Central memory CD8-positive, alpha-beta T cell (primary cell): ENCODE results near the gene MAP3K19.
"Not testable (repeated sequence)": the region's sequence is repeated elsewhere in the genome, so short reads cannot be mapped to it uniquely, and the experiment has no call there.

Source experiments
- ATAC-seq: fragments of 150-1000 bp; cut with Tn5 transposase; replicated peaks from 2 replicates; pipeline ENCODE4 v1.10.0; 2022; ENCODE audit warnings: mild to moderate bottlenecking, moderate FRiP score, moderate number of reproducible peaks; ENCODE audit not compliant: poor library complexity, severe bottlenecking; ENCODE audit errors: extremely low read depth
- DNase-seq, 2 donors: peaks; one replicate each; pipeline ENCODE4 v3.0.0; 2021; ENCODE audit warnings: low spot score in 2 of 2
- H3K27ac Mint-ChIP-seq: one replicate; pipeline ENCODE4 v1.8.0; 2022; ENCODE audit warnings: low read depth, mild to moderate bottlenecking, moderate library complexity, mixed read lengths
- H3K27me3 Mint-ChIP-seq: one replicate; pipeline ENCODE4 v1.8.0; 2022; ENCODE audit warnings: mixed read lengths
- H3K36me3 Mint-ChIP-seq: one replicate; pipeline ENCODE4 v1.8.0; 2022; ENCODE audit warnings: mild to moderate bottlenecking, moderate library complexity, mixed read lengths; ENCODE audit not compliant: insufficient read depth
- H3K4me1 Mint-ChIP-seq: one replicate; pipeline ENCODE4 v1.8.0; 2022; ENCODE audit warnings: mixed read lengths
- H3K4me3 Mint-ChIP-seq: one replicate; pipeline ENCODE4 v1.8.0; 2022; ENCODE audit warnings: mild to moderate bottlenecking, moderate library complexity, mixed read lengths
- H3K9me3 Mint-ChIP-seq: one replicate; pipeline ENCODE4 v1.8.0; 2022; ENCODE audit warnings: mixed read lengths

MAP3K19 gene

GRCh38 chr2:134967166-134967565, 80.1 kb downstream of the MAP3K19 start:
- not testable (repeated sequence) for H3K27ac Mint-ChIP-seq, H3K4me1 Mint-ChIP-seq, ATAC-seq, H3K27me3 Mint-ChIP-seq, H3K4me3 Mint-ChIP-seq, H3K9me3 Mint-ChIP-seq, H3K36me3 Mint-ChIP-seq, DNase-seq

- Mint-ChIP-seq H3K27ac (no peak overlapping the region), H3K27me3 (no peaks in the 10 kb centered on the region), H3K4me3 (no peak overlapping the region), H3K9me3 (no peaks in the 10 kb centered on the region), H3K4me1 (peaks cover 5% of the 10 kb centered on the region), H3K36me3 (peaks cover 43% of the 10 kb centered on the region)
- ATAC-seq: no peak
- no peak for DNase-seq
These were observed 89.8 kb downstream of the MAP3K19 start for GRCh38 chr2:134957477-134957876.

- ATAC-seq (no peak), DNase-seq (no peak)
- H3K4me3 Mint-ChIP-seq: no peak overlapping the region
- peaks cover 46% of the 10 kb centered on the region for H3K36me3 Mint-ChIP-seq
- no peaks in the 10 kb centered on the region for H3K27me3 Mint-ChIP-seq
- peaks cover 5% of the 10 kb centered on the region for H3K4me1 Mint-ChIP-seq
- H3K9me3 Mint-ChIP-seq: no peaks in the 10 kb centered on the region
- no peak overlapping the region for H3K27ac Mint-ChIP-seq
These were observed 91.5 kb downstream of the MAP3K19 start for GRCh38 chr2:134955744-134956143.

GRCh38 chr2:134954065-134954464, 93.2 kb downstream of the MAP3K19 start:
- no peak overlapping the region for H3K27ac Mint-ChIP-seq
- no peaks in the 10 kb centered on the region for H3K27me3 Mint-ChIP-seq
- H3K4me3 Mint-ChIP-seq: no peak overlapping the region
- peaks cover 49% of the 10 kb centered on the region for H3K36me3 Mint-ChIP-seq
- no peak for DNase-seq
- ATAC-seq: no peak
- H3K9me3 Mint-ChIP-seq: no peaks in the 10 kb centered on the region
- H3K4me1 Mint-ChIP-seq: peaks cover 11% of the 10 kb centered on the region

- no peak for DNase-seq
- Mint-ChIP-seq H3K36me3 (peaks cover 59% of the 10 kb centered on the region), H3K27ac (no peak overlapping the region), H3K4me1 (peaks cover 11% of the 10 kb centered on the region), H3K9me3 (no peaks in the 10 kb centered on the region), H3K4me3 (no peak overlapping the region), H3K27me3 (no peaks in the 10 kb centered on the region)
- no peak for ATAC-seq
These were observed 94.6 kb downstream of the MAP3K19 start for GRCh38 chr2:134952608-134953007.

GRCh38 chr2:134950886-134951285, 96.4 kb downstream of the MAP3K19 start:
- Mint-ChIP-seq H3K36me3 (peaks cover 60% of the 10 kb centered on the region), H3K9me3 (no peaks in the 10 kb centered on the region), H3K27ac (no peak overlapping the region), H3K4me3 (no peak overlapping the region), H3K27me3 (no peaks in the 10 kb centered on the region), H3K4me1 (peaks cover 15% of the 10 kb centered on the region)
- DNase-seq: no peak
- ATAC-seq: no peak

GRCh38 chr2:134949981-134950708, 97.1 kb downstream of the MAP3K19 start:
- Mint-ChIP-seq H3K27ac (peak overlapping the region; percentile 49), H3K27me3 (no peaks in the 10 kb centered on the region), H3K9me3 (no peaks in the 10 kb centered on the region), H3K4me3 (no peak overlapping the region), H3K4me1 (peaks cover 21% of the 10 kb centered on the region), H3K36me3 (peaks cover 62% of the 10 kb centered on the region)
- no peak for DNase-seq
- ATAC-seq: no peak

GRCh38 chr2:134946073-134946472, 101.2 kb downstream of the MAP3K19 start:
- H3K4me3 Mint-ChIP-seq: no peak overlapping the region
- H3K4me1 Mint-ChIP-seq: peaks cover 16% of the 10 kb centered on the region
- H3K27me3 Mint-ChIP-seq: no peaks in the 10 kb centered on the region
- DNase-seq (no peak), ATAC-seq (no peak)
- no peak overlapping the region for H3K27ac Mint-ChIP-seq
- H3K9me3 Mint-ChIP-seq: no peaks in the 10 kb centered on the region
- H3K36me3 Mint-ChIP-seq: peaks cover 41% of the 10 kb centered on the region

GRCh38 chr2:134944975-134945374, 102.3 kb downstream of the MAP3K19 start:
- no peak for DNase-seq
- no peaks in the 10 kb centered on the region for H3K27me3 Mint-ChIP-seq
- H3K9me3 Mint-ChIP-seq: no peaks in the 10 kb centered on the region
- peaks cover 44% of the 10 kb centered on the region for H3K36me3 Mint-ChIP-seq
- ATAC-seq: no peak
- peaks cover 12% of the 10 kb centered on the region for H3K4me1 Mint-ChIP-seq
- H3K27ac Mint-ChIP-seq: peak overlapping the region; percentile 3
- H3K4me3 Mint-ChIP-seq: no peak overlapping the region

- H3K27ac Mint-ChIP-seq: no peak overlapping the region
- H3K9me3 Mint-ChIP-seq: no peaks in the 10 kb centered on the region
- no peaks in the 10 kb centered on the region for H3K27me3 Mint-ChIP-seq
- DNase-seq (no peak), ATAC-seq (no peak)
- H3K4me3 Mint-ChIP-seq: no peak overlapping the region
- peaks cover 10% of the 10 kb centered on the region for H3K4me1 Mint-ChIP-seq
- peaks cover 48% of the 10 kb centered on the region for H3K36me3 Mint-ChIP-seq
These were observed 103.7 kb downstream of the MAP3K19 start for GRCh38 chr2:134943540-134943939.

- Mint-ChIP-seq H3K27me3 (no peaks in the 10 kb centered on the region), H3K4me1 (peaks cover 40% of the 10 kb centered on the region), H3K27ac (no peak overlapping the region), H3K4me3 (no peak overlapping the region), H3K9me3 (no peaks in the 10 kb centered on the region), H3K36me3 (peaks cover 44% of the 10 kb centered on the region)
- DNase-seq (no peak), ATAC-seq (no peak)
These were observed 110.6 kb downstream of the MAP3K19 start for GRCh38 chr2:134936691-134937090.

- ATAC-seq: no peak
- H3K9me3 Mint-ChIP-seq: no peaks in the 10 kb centered on the region
- no peaks in the 10 kb centered on the region for H3K27me3 Mint-ChIP-seq
- peaks cover 57% of the 10 kb centered on the region for H3K4me1 Mint-ChIP-seq
- H3K27ac Mint-ChIP-seq: peak overlapping the region; percentile 20
- H3K4me3 Mint-ChIP-seq: no peak overlapping the region
- no peak for DNase-seq
- H3K36me3 Mint-ChIP-seq: peaks cover 35% of the 10 kb centered on the region
These were observed 112.6 kb downstream of the MAP3K19 start for GRCh38 chr2:134934641-134935040.

- no peak overlapping the region for H3K4me3 Mint-ChIP-seq
- no peaks in the 10 kb centered on the region for H3K9me3 Mint-ChIP-seq
- peak overlapping the region; percentile 20 for H3K27ac Mint-ChIP-seq
- peaks cover 31% of the 10 kb centered on the region for H3K36me3 Mint-ChIP-seq
- ATAC-seq (no peak), DNase-seq (no peak)
- no peaks in the 10 kb centered on the region for H3K27me3 Mint-ChIP-seq
- peaks cover 62% of the 10 kb centered on the region for H3K4me1 Mint-ChIP-seq
These were observed 113.1 kb downstream of the MAP3K19 start for GRCh38 chr2:134934150-134934549.
